DND-41 (cell line): ENCODE measurements around the gene MBNL2.

Source experiments
- ATAC-seq: fragments of 200-7000 bp; cut with Tn5 transposase; 3 replicates; pipeline ENCODE4 v1.9.1; 2021; ENCODE audit warnings: low read depth; ENCODE audit not compliant: insufficient read depth
- DNase-seq: peaks from one replicate; pipeline ENCODE4 v3.0.0-alpha.2; 2020
- H2AFZ ChIP-seq: 2 replicates; pipeline ENCODE4 v1.6.0; 2012; ENCODE audit warnings: low read depth, low read length
- H3K27ac ChIP-seq: 2 replicates; pipeline ENCODE4 v1.5.1; 2012; ENCODE audit warnings: low read length, inconsistent platforms
- H3K27me3 ChIP-seq: fragments of 200-600 bp; sonication (generic); 2 replicates; pipeline ENCODE4 v1.6.0; 2012; ENCODE audit warnings: low read length, mild to moderate bottlenecking, inconsistent platforms; ENCODE audit not compliant: insufficient read depth, poor library complexity
- H3K36me3 ChIP-seq: 2 replicates; pipeline ENCODE4 v1.5.1; 2012; ENCODE audit warnings: low read length, inconsistent platforms; ENCODE audit not compliant: insufficient read depth
- H3K4me1 ChIP-seq: 2 replicates; pipeline ENCODE4 v1.5.1; 2012; ENCODE audit warnings: mild to moderate bottlenecking, low read length; ENCODE audit not compliant: insufficient read depth
- H3K4me2 ChIP-seq: 2 replicates; pipeline ENCODE4 v1.6.0; 2012; ENCODE audit warnings: mild to moderate bottlenecking, moderate library complexity, low read length, inconsistent platforms; ENCODE audit not compliant: insufficient read depth
- H3K4me3 ChIP-seq, 2 experiments: fragments of 200-600 bp in 1 of 2; shearing (Covaris generic) in 1 of 2; 2 replicates each; pipeline ENCODE4 v1.5.1; 2012 to 2016; ENCODE audit warnings: inconsistent platforms in 2 of 2, low read length in 2 of 2, mild to moderate bottlenecking in 2 of 2, low read depth in 1 of 2, moderate library complexity in 1 of 2
- H3K79me2 ChIP-seq: 2 replicates; pipeline ENCODE4 v1.6.0; 2012; ENCODE audit warnings: low read length, inconsistent platforms; ENCODE audit not compliant: insufficient read depth
- H3K9ac ChIP-seq: 2 replicates; pipeline ENCODE4 v1.6.0; 2012; ENCODE audit warnings: low read depth, mild to moderate bottlenecking, inconsistent platforms, low read length, moderate library complexity
- H3K9me3 ChIP-seq: 2 replicates; pipeline ENCODE4 v1.5.1; 2012; ENCODE audit warnings: low read length, moderate library complexity, mild to moderate bottlenecking, inconsistent platforms; ENCODE audit not compliant: insufficient read depth, severe bottlenecking
- H4K20me1 ChIP-seq: 2 replicates; pipeline ENCODE4 v1.6.0; 2012; ENCODE audit warnings: low read length; ENCODE audit not compliant: insufficient read depth
- CTCF ChIP-seq: IDR thresholded peaks from 2 replicates; pipeline ENCODE4 v1.5.1; 2012; ENCODE audit warnings: borderline replicate concordance, low read length, moderate library complexity, mild to moderate bottlenecking; ENCODE audit not compliant: poor library complexity, severe bottlenecking; ENCODE audit errors: extremely low read depth
- EZH2 ChIP-seq: IDR thresholded peaks from 3 replicates; pipeline ENCODE4 v1.6.1; 2012; ENCODE audit warnings: borderline replicate concordance, low read depth, mild to moderate bottlenecking, moderate library complexity, low read length, inconsistent platforms; ENCODE audit not compliant: severe bottlenecking

MBNL2 gene

DNA sequence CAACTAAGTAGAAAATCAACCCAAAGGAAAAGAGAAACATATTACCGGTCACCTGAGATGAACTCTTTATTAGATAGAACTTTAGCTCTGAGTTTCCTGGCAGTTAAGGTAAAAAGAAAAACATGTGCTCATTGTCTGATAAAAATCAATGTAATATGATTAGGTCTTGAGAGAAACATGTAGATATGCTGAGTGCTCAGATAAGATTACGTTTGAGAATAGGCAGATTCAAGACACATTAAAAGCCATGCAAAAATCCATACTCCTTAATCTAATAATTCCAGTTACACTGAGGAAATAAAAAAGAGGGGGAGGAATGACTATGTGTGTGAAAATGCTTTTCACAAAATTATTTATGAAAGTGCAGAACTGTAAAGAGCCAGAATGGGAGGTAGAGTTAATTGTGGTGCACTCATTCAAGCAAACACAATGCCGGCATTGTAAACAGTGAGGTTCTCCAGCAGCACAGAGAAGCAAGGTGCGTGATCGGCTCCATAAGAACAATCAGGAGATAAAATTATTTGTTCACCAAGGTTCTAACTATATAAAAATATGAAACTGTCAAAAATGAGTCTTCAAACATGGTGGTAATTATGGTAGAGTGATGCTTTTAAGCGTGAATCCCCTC, 88.8 kb downstream of the MBNL2 start:
- Histone ChIP-seq H3K4me3 (no peak overlapping the region), H3K9me3 (no peaks in the 10 kb centered on the region), H2AFZ (no peak overlapping the region), H3K36me3 (no peaks in the 10 kb centered on the region), H3K9ac (no peak overlapping the region), H3K27ac (no peak overlapping the region), H3K4me1 (no peaks in the 10 kb centered on the region), H4K20me1 (no peaks in the 10 kb centered on the region), H3K4me2 (no peak overlapping the region), H3K79me2 (no peaks in the 10 kb centered on the region), H3K27me3 (no peaks in the 10 kb centered on the region)
- DNase-seq, result no peak
- TF ChIP-seq EZH2 (no peak), CTCF (no peak)
- no peak for ATAC-seq

- Histone ChIP-seq H3K4me2 (no peak overlapping the region), H3K79me2 (no peaks in the 10 kb centered on the region)
Observed at GRCh38 chr13:97311956-97312355, 89.8 kb downstream of the MBNL2 start.

GRCh38 chr13:97313551-97314260, 91.6 kb downstream of the MBNL2 start:
- H3K27me3 ChIP-seq, result no peaks in the 10 kb centered on the region
- ATAC-seq (no peak), DNase-seq (no peak)
- no peaks in the 10 kb centered on the region for H3K9me3 ChIP-seq
- H4K20me1 ChIP-seq, result no peaks in the 10 kb centered on the region
- no peak overlapping the region for H3K27ac ChIP-seq
- H3K4me3 ChIP-seq, result no peak overlapping the region
- TF ChIP-seq EZH2 (no peak), CTCF (no peak)
- H3K79me2 ChIP-seq, result no peaks in the 10 kb centered on the region
- no peaks in the 10 kb centered on the region for H3K36me3 ChIP-seq
- no peak overlapping the region for H2AFZ ChIP-seq
- H3K9ac ChIP-seq, result no peak overlapping the region
- H3K4me2 ChIP-seq, result no peak overlapping the region
- H3K4me1 ChIP-seq, result no peaks in the 10 kb centered on the region

More at GRCh38 chr13:97311956-97312355, 89.8 kb downstream of the MBNL2 start:
- Histone ChIP-seq H3K4me1 (no peaks in the 10 kb centered on the region), H4K20me1 (no peaks in the 10 kb centered on the region), H3K27me3 (no peaks in the 10 kb centered on the region), H3K4me3 (no peak overlapping the region), H3K27ac (no peak overlapping the region), H3K9ac (no peak overlapping the region), H3K9me3 (no peaks in the 10 kb centered on the region), H2AFZ (no peak overlapping the region), H3K36me3 (no peaks in the 10 kb centered on the region)
- ATAC-seq, result no peak
- no peak for DNase-seq
- no peak for TF ChIP-seq CTCF
- TF ChIP-seq EZH2, result no peak
